ENCODE data around the gene APOL3. TPM values are rescaled to one million over a fixed set of nuclear protein-coding genes. Genes with fewer than 3 reads are reported as not detected.
"Not testable (repeated sequence)": the region's sequence is repeated elsewhere in the genome, so short reads cannot be mapped to it uniquely, and the experiment has no call there.

Gene APOL3
- total and polyA plus RNA-seq, 2 of the 13 experiments (the other 11 are each of a cell fraction or from before 2014, with no cell fraction given) = 3.8 to 5.4 TPM

GRCh38 chr22:36162127-36163034 lies 1.8 kb upstream of the APOL3 start (continued):
- TF ChIP-seq EED (CRISPR knock-in tag; IDR thresholded peaks at IDR 0.05) (no peak), NFE2 (CRISPR knock-in tag; IDR thresholded peaks at IDR 0.05) (no peak), HIVEP1 (CRISPR knock-in tag; IDR thresholded peaks at IDR 0.05) (no peak), ZUFSP (CRISPR knock-in tag; IDR thresholded peaks at IDR 0.05; ENCODE audit: borderline replicate concordance) (no peak)

GRCh38 chr22:36161793-36162126 lies 1.2 kb upstream of the APOL3 start:
- in situ Hi-C loops (cut with HindIII; ENCODE audit: extremely low pct_ligation_motif_present, low pct_unique_long_range_greater_than_20kb); H3K9ac ChIP-seq (ENCODE audit: insufficient read depth, low read depth, low read length): not testable (repeated sequence)

More at GRCh38 chr22:36161793-36162126, 1.2 kb upstream of the APOL3 start:
- H3K9me3 ChIP-seq (ENCODE audit: low read length); POLR2A ChIA-PET; H4K20me1 ChIP-seq (ENCODE audit: insufficient read depth, low read length); H2AFZ ChIP-seq (ENCODE audit: low read length); CTCF ChIA-PET (ENCODE audit: low intra/inter-chr PET ratio, low total read pairs); FAIRE-seq; H3K4me2 ChIP-seq (ENCODE audit: low read depth, low read length); ATAC-seq; BruUV-seq (replicated peaks); H3K4me3 ChIP-seq (replicated peaks in 1 of 3; ENCODE audit: insufficient read depth in 1 of 3, low read depth in 2 of 3, low read length in 3 of 3); H3K79me2 ChIP-seq (ENCODE audit: insufficient read depth, low read length); H3K27me3 ChIP-seq (ENCODE audit: control insufficient read depth in 1 of 2, insufficient read depth in 2 of 2, low read length in 2 of 2); H3K27ac ChIP-seq (ENCODE audit: extremely low read length, insufficient read depth, low read length); H3K36me3 ChIP-seq (replicated peaks in 1 of 2; ENCODE audit: control insufficient read depth in 1 of 2, insufficient read depth in 2 of 2, low read length in 2 of 2); DNase-seq (ENCODE audit: low spot score); intact Hi-C loops (cut with micrococcal nuclease; ENCODE audit: unreplicated experiment): not testable (repeated sequence)
- H3K4me1 ChIP-seq (ENCODE audit: insufficient read depth, low read length) = peaks cover 56% of the 10 kb centered on the region
- 9% methylated on average over 5 of the region's 5 CpGs for WGBS (ENCODE audit: low lambda C conversion rate)

Data from HepG2 (cell line).